Activated CD8-positive, alpha-beta memory T cell treated with anti-CD3 and anti-CD28 coated beads, Interleukin-2, amount 50 U/mL, for 24 hours (primary cell): ENCODE measurements around the gene MAGEF1.

Source experiments
- DNase-seq: peaks from one replicate; pipeline ENCODE4 v3.0.0-alpha.2; 2020; ENCODE audit errors: extremely low read depth

The MAGEF1 gene

GRCh38 chr3:184690192-184690883, 21.5 kb downstream of the MAGEF1 start:
- DNase-seq = no peak

- no peak for DNase-seq
Observed at GRCh38 chr3:184688882-184689271, 23.0 kb downstream of the MAGEF1 start.

GRCh38 chr3:184688251-184688881, 23.5 kb downstream of the MAGEF1 start:
- no peak for DNase-seq

GRCh38 chr3:184687363-184688015, 24.4 kb downstream of the MAGEF1 start:
- no peak for DNase-seq

- DNase-seq = no peak
Observed at GRCh38 chr3:184685646-184686045, 26.2 kb downstream of the MAGEF1 start.

- no peak for DNase-seq
Observed at GRCh38 chr3:184685055-184685454, 26.8 kb downstream of the MAGEF1 start.

- no peak for DNase-seq
Observed at GRCh38 chr3:184683900-184684560, 27.8 kb downstream of the MAGEF1 start.

GRCh38 chr3:184683234-184683633, 28.6 kb downstream of the MAGEF1 start:
- DNase-seq = no peak

- DNase-seq = no peak
Observed at GRCh38 chr3:184682671-184683070, 29.2 kb downstream of the MAGEF1 start.

GRCh38 chr3:184680385-184681345, 31.2 kb downstream of the MAGEF1 start:
- DNase-seq = no peak

- DNase-seq = no peak
Observed at GRCh38 chr3:184679056-184679816, 32.6 kb downstream of the MAGEF1 start.

- DNase-seq = no peak
Observed at GRCh38 chr3:184678317-184679055, 33.4 kb downstream of the MAGEF1 start.

GRCh38 chr3:184677344-184678316, 34.2 kb downstream of the MAGEF1 start:
- no peak for DNase-seq

- no peak for DNase-seq
Observed at GRCh38 chr3:184676927-184677326, 34.9 kb downstream of the MAGEF1 start.

GRCh38 chr3:184674626-184675025, 37.2 kb downstream of the MAGEF1 start:
- DNase-seq = no peak

- no peak for DNase-seq
Observed at GRCh38 chr3:184672977-184673870, 38.6 kb downstream of the MAGEF1 start.

- no peak for DNase-seq
Observed at GRCh38 chr3:184672335-184672734, 39.5 kb downstream of the MAGEF1 start.
